ENCODE results near the gene TBX2.
"Not testable (repeated sequence)": the region's sequence is repeated elsewhere in the genome, so short reads cannot be mapped to it uniquely, and the experiment has no call there.

TBX2 gene

GRCh38 chr17:61399131-61400065, at the start of gene TBX2:
TSS of gene TBX2 (plus strand) at chr17:61399843. CDS start at chr17:61400177, 334 bp downstream.
- H3K9me3 Mint-ChIP-seq = no peaks in the 10 kb centered on the region
- peak within 1 kb of the TSS; percentile 82 for H3K27ac Mint-ChIP-seq
- H3K4me1 Mint-ChIP-seq = peaks cover 34% of the 10 kb centered on the region
- CTCF ChIA-PET = no interaction called here
- peaks cover 98% of the 10 kb centered on the region for H3K27me3 Mint-ChIP-seq
- peak within 1 kb of the TSS; percentile 26 for H3K4me3 Mint-ChIP-seq
- peaks cover 6% of the 10 kb centered on the region for H3K36me3 Mint-ChIP-seq
- DNase-seq = no peak

GRCh38 chr17:61351745-61352407, 47.8 kb upstream of the TBX2 start:
- Mint-ChIP-seq H3K27me3 (no peaks in the 10 kb centered on the region), H3K4me3 (no peak overlapping the region), H3K36me3 (no peaks in the 10 kb centered on the region), H3K27ac (no peak overlapping the region), H3K9me3 (no peaks in the 10 kb centered on the region), H3K4me1 (no peaks in the 10 kb centered on the region)
- CTCF ChIA-PET = interaction anchor here (0.8 kb wide), 1 partner anchor 380 kb away, joined by 3 read pairs; no protein-coding TSS in a partner anchor
- DNase-seq = no peak

- Mint-ChIP-seq H3K36me3 (no peaks in the 10 kb centered on the region), H3K4me3 (no peak overlapping the region), H3K9me3 (no peaks in the 10 kb centered on the region), H3K27me3 (no peaks in the 10 kb centered on the region), H3K4me1 (no peaks in the 10 kb centered on the region), H3K27ac (no peak overlapping the region)
- no peak for DNase-seq
- CTCF ChIA-PET = interaction anchor here (0.8 kb wide), 1 partner anchor 381 kb away, joined by 3 read pairs; no protein-coding TSS in a partner anchor
These were observed 47.3 kb upstream of the TBX2 start for GRCh38 chr17:61352408-61352770.

DNA sequence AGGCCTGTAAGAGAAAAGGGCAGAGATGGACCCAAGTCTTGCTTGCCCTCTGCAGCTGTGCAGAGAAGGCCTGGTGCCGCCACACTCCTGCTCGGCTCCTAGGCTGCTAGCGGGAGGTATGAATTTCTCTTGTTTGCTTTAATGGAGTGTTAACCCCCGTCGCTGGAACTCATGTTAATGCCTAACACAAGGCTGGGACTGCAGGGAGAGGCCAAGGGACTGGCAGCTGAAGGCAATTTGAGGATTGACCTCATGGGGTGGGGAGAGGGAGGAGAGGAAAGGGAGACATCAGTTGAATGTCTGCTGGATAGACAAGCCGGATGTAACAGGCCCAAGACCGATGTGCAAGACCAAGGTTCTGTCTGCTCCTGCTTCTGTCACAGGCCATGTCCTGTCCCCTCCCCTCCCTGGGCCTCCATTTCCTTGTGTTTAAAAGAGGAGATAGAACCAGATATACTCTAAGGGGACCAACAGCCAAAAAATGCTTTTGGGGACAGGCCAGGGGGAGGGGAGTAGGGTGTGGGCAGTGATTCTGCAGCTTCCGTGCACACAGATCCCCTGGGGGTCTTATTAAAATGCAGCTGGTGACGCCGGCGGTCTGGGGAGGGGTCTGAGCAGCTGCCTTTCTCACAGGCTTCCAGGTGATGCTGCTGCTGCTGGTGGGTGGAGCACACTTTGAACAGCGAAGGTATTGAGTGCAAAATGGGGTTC, 46.7 kb upstream of the TBX2 start:
- H3K9me3 Mint-ChIP-seq = no peaks in the 10 kb centered on the region
- no peak overlapping the region for H3K4me3 Mint-ChIP-seq
- DNase-seq = no peak
- H3K27ac Mint-ChIP-seq = no peak overlapping the region
- H3K4me1 Mint-ChIP-seq = no peaks in the 10 kb centered on the region
- H3K27me3 Mint-ChIP-seq = no peaks in the 10 kb centered on the region
- no peaks in the 10 kb centered on the region for H3K36me3 Mint-ChIP-seq
- CTCF ChIA-PET = no interaction called here

- no peaks in the 10 kb centered on the region for H3K27me3 Mint-ChIP-seq
- DNase-seq = no peak
- no peaks in the 10 kb centered on the region for H3K4me1 Mint-ChIP-seq
- no peaks in the 10 kb centered on the region for H3K9me3 Mint-ChIP-seq
- CTCF ChIA-PET = no interaction called here
- no peaks in the 10 kb centered on the region for H3K36me3 Mint-ChIP-seq
- no peak overlapping the region for H3K4me3 Mint-ChIP-seq
- H3K27ac Mint-ChIP-seq = no peak overlapping the region
These were observed 46.0 kb upstream of the TBX2 start for GRCh38 chr17:61353615-61354014.

DNA sequence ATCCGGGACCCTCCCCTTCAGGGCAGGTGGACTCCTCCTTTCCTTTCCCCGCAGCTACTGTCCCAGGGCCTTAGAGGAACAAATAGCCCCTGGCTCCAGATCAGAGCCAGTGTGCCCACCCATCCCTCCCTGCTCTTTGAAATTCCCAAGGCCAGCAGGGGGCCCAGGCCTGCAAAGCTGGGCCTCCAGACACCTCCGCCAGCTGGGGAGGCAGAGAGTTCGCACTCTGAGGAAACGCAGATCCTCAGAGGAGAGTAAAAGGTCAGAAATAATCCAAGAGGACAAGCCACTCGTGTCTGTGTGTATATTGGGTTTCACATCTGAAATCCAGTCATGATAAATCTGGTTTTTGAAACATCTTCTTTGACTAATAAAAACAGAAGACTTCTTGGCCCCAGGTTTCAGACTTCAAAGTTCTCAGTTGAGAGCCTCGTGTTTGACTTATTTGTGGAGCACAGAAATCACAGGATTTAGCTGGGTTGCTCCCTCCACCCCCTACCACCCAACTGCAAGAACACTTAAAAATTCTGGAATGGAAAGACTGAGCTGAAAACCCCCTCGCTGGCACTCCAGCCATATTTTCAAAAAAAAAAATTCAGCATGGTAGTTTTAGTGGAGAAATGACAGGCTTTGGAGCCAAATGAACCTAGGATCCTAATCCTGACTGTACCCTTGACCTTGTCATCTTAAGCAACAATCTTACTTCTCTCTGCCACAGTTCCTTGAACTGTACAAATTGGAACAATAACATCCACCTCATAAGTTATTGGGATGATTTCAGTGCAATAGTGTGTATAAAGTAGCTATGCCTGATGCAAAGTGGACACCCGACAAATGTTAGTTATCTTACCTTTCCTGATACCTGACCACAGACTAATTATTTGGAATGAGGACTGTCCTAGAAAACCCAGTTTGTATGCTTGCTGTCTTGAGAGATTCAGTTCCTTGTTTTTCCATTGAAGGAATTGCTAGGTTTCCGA, 44.5 kb upstream of the TBX2 start:
- Mint-ChIP-seq H3K27ac (no peak overlapping the region), H3K36me3 (no peaks in the 10 kb centered on the region), H3K9me3 (no peaks in the 10 kb centered on the region), H3K27me3 (no peaks in the 10 kb centered on the region), H3K4me3 (no peak overlapping the region), H3K4me1 (no peaks in the 10 kb centered on the region)
- CTCF ChIA-PET = interaction anchor here (0.7 kb wide), 1 partner anchor 363 kb away, joined by 3 read pairs; no protein-coding TSS in a partner anchor
- no peak for DNase-seq

DNA sequence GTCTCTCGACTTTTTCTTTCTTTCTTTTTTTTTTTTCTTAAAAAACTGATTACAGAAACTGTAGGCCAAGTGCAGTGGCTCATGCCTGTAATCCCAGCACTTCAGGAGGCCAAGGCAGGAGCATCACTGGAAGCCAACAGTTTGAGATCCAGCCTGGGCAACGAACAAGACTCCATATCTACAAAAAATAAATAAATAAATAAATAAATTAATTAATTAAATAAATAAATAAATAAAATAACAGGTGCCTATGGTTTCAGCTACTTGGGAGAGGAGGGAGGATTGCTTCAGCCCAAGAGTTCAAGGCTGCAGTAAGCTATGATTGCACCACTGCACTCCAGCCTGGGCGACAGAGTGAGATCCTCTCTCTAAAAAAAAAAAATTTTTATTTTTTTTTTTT, 42.6 kb upstream of the TBX2 start:
- CTCF ChIA-PET = interaction anchor here (0.7 kb wide), 1 partner anchor 203 kb away, joined by 3 read pairs; no protein-coding TSS in a partner anchor
- not testable (repeated sequence) for H3K27me3 Mint-ChIP-seq, H3K27ac Mint-ChIP-seq, H3K4me1 Mint-ChIP-seq, H3K4me3 Mint-ChIP-seq, H3K36me3 Mint-ChIP-seq, H3K9me3 Mint-ChIP-seq, DNase-seq

DNA sequence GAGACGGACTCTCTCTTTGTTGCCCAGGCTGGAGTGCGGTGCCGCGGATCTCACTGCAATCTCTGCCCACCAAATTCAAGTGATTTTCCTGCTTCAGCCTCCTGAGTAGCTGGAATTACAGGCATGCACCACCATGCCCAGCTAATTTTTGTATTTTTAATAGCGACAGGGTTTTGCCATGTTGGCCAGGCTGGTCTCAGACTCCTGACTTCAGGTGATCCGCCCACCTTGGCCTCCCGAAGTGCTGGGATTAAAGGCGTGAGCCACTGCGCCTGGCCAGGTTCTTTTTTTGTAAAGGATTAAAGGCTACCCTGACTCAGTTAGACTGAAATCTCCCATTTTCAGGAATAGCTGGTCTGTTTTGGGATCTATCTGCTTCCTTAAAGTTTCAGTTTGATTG, 40.1 kb upstream of the TBX2 start:
- CTCF ChIA-PET = interaction anchor here (0.9 to 2.9 kb wide), 14 partner anchors 10 to 639 kb away, joined by 3 to 20 read pairs (median 5); no protein-coding TSS in a partner anchor
- not testable (repeated sequence) for H3K4me1 Mint-ChIP-seq, H3K36me3 Mint-ChIP-seq, DNase-seq, H3K27me3 Mint-ChIP-seq, H3K27ac Mint-ChIP-seq, H3K4me3 Mint-ChIP-seq, H3K9me3 Mint-ChIP-seq

DNA sequence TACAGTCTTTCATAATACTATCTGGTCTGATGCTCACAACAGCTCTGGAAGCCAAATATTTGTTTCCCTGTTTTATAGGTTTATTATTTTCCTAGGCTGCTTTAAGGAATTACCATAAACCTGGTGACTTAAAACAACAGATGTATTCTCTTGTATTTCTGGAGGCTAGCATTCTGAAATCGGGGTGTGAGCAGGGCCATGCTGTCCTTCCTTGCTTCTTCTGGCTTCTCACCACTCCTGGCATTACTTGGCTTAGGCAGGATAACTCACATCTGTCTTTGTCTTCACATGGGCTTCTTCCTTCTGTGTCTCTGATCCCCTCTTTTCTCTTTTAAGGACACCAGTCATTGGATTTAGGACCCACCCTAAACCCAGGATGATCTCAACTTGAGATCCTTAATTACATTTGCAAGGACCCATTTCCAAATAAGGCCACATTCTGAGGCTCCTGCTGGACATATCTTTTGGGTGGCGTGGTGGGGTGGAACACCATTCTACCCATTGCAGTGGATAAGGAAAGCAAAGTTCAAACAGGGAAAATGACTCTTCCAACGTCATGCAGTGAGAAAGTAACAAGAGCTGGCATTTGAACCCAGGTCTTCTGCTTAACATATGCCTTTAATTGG, 39.2 kb upstream of the TBX2 start:
- CTCF ChIA-PET = interaction anchor here (1.2 to 2.9 kb wide), 5 partner anchors 141 to 389 kb away, joined by 3 to 20 read pairs (median 5); no protein-coding TSS in a partner anchor

DNA sequence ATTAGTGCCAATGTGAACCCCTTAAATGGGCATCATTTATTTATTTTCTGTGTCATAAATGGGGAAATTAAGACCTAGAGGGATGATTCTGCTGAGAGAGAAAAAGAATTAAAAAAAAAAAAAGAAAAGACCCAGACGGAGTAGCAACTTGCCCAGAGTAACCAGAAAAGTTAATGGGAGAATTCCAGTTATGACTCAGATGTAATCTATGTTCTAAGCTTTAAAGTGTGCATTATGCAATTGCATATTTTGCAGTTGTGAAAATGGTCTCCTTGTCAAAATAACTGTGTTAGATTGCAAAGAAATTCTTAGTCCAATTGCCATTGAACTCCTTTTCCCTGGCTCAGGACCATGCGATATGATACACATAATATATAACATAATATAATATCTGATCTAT, 38.6 kb upstream of the TBX2 start:
- Mint-ChIP-seq H3K9me3 (no peaks in the 10 kb centered on the region), H3K4me1 (no peaks in the 10 kb centered on the region), H3K36me3 (no peaks in the 10 kb centered on the region), H3K4me3 (no peak overlapping the region), H3K27me3 (no peaks in the 10 kb centered on the region), H3K27ac (no peak overlapping the region)
- DNase-seq = no peak
- CTCF ChIA-PET = no interaction called here

More for the DNA sequence above, 39.2 kb upstream of the TBX2 start:
- Mint-ChIP-seq H3K27me3 (no peaks in the 10 kb centered on the region), H3K36me3 (no peaks in the 10 kb centered on the region), H3K4me1 (no peaks in the 10 kb centered on the region), H3K9me3 (no peaks in the 10 kb centered on the region), H3K4me3 (no peak overlapping the region), H3K27ac (no peak overlapping the region)
- no peak for DNase-seq

GRCh38 chr17:61362396-61362795, 37.2 kb upstream of the TBX2 start:
- no peak for DNase-seq
- no peaks in the 10 kb centered on the region for H3K27me3 Mint-ChIP-seq
- no peak overlapping the region for H3K4me3 Mint-ChIP-seq
- no peaks in the 10 kb centered on the region for H3K9me3 Mint-ChIP-seq
- no peaks in the 10 kb centered on the region for H3K4me1 Mint-ChIP-seq
- CTCF ChIA-PET = no interaction called here
- no peak overlapping the region for H3K27ac Mint-ChIP-seq
- no peaks in the 10 kb centered on the region for H3K36me3 Mint-ChIP-seq

DNA sequence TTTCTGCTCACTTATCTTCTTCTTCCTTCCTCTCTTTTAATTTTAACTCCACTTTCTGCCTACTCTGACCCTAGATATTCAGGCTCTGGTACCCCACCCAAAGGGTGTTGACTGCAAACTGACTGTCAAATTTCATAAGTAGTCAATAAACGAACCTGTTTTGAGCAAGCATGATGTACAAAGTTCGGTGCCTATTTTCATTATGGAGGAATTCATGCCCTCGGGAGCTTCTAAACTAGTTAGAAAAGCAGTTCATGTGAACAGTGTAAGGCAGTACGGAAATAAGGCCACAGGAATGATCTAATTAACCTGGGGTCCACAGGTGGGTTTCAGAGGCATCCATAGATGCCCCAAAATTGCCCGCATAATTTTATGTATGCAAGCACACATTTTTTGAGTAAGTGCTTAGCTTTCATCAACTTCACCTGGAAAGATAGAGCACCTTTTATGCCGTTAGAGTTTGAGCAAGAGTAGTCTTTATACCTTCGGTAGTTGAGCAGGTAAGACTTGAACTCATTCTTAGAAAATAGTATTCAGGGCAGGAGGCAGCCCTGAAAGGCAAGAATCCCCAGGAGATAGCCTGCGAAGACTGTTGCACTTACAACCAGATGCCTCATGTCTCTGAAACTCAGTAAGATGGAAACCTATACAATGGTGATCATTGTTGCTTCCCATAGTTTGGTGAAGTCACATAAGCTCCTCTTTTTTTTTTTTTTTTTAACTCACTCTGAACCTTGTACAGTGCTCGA, 36.6 kb upstream of the TBX2 start:
- no peaks in the 10 kb centered on the region for H3K4me1 Mint-ChIP-seq
- no peaks in the 10 kb centered on the region for H3K9me3 Mint-ChIP-seq
- no peaks in the 10 kb centered on the region for H3K27me3 Mint-ChIP-seq
- no peaks in the 10 kb centered on the region for H3K36me3 Mint-ChIP-seq
- DNase-seq = no peak
- H3K4me3 Mint-ChIP-seq = no peak overlapping the region
- H3K27ac Mint-ChIP-seq = no peak overlapping the region
- CTCF ChIA-PET = no interaction called here
